NB4 (cell line): ENCODE measurements around the gene SLC18A2.

Experiments
- MYC ChIP-seq: IDR thresholded peaks from 2 replicates; pipeline ENCODE4 v1.6.1; 2011; ENCODE audit warnings: low read depth, low read length
- POLR2A ChIP-seq: IDR thresholded peaks from 2 replicates; pipeline ENCODE4 v1.6.1; 2011; ENCODE audit warnings: mild to moderate bottlenecking; ENCODE audit not compliant: insufficient read length; ENCODE audit errors: extremely low read depth
- TF ChIP-seq, protein P1 (sequence below): IDR thresholded peaks from one replicate; pipeline ENCODE4 v1.5.1; 2012; ENCODE audit warnings: low read depth, low read length
- TF ChIP-seq, protein P2 (sequence below): IDR thresholded peaks from 2 replicates; pipeline ENCODE4 v1.6.1; 2011; ENCODE audit warnings: low read depth, low read length

- TF ChIP-seq, protein P1, sequence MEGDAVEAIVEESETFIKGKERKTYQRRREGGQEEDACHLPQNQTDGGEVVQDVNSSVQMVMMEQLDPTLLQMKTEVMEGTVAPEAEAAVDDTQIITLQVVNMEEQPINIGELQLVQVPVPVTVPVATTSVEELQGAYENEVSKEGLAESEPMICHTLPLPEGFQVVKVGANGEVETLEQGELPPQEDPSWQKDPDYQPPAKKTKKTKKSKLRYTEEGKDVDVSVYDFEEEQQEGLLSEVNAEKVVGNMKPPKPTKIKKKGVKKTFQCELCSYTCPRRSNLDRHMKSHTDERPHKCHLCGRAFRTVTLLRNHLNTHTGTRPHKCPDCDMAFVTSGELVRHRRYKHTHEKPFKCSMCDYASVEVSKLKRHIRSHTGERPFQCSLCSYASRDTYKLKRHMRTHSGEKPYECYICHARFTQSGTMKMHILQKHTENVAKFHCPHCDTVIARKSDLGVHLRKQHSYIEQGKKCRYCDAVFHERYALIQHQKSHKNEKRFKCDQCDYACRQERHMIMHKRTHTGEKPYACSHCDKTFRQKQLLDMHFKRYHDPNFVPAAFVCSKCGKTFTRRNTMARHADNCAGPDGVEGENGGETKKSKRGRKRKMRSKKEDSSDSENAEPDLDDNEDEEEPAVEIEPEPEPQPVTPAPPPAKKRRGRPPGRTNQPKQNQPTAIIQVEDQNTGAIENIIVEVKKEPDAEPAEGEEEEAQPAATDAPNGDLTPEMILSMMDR, result no peak
- TF ChIP-seq POLR2A (no peak), MYC (no peak)
- TF ChIP-seq, protein P2, sequence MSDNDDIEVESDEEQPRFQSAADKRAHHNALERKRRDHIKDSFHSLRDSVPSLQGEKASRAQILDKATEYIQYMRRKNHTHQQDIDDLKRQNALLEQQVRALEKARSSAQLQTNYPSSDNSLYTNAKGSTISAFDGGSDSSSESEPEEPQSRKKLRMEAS, result no peak
These were observed 25.8 kb upstream of the SLC18A2 start for GRCh38 chr10:117215079-117215478.
